ENCODE data around the gene SHKBP1. TPM values are rescaled to one million over a fixed set of nuclear protein-coding genes. Genes with fewer than 3 reads are reported as not detected.

SHKBP1 gene
- total and polyA plus RNA-seq, 2 of the 8 experiments (the other 6 are each of a cell fraction or from before 2014, with no cell fraction given) = 74.6 to 98.8 TPM

DNA sequence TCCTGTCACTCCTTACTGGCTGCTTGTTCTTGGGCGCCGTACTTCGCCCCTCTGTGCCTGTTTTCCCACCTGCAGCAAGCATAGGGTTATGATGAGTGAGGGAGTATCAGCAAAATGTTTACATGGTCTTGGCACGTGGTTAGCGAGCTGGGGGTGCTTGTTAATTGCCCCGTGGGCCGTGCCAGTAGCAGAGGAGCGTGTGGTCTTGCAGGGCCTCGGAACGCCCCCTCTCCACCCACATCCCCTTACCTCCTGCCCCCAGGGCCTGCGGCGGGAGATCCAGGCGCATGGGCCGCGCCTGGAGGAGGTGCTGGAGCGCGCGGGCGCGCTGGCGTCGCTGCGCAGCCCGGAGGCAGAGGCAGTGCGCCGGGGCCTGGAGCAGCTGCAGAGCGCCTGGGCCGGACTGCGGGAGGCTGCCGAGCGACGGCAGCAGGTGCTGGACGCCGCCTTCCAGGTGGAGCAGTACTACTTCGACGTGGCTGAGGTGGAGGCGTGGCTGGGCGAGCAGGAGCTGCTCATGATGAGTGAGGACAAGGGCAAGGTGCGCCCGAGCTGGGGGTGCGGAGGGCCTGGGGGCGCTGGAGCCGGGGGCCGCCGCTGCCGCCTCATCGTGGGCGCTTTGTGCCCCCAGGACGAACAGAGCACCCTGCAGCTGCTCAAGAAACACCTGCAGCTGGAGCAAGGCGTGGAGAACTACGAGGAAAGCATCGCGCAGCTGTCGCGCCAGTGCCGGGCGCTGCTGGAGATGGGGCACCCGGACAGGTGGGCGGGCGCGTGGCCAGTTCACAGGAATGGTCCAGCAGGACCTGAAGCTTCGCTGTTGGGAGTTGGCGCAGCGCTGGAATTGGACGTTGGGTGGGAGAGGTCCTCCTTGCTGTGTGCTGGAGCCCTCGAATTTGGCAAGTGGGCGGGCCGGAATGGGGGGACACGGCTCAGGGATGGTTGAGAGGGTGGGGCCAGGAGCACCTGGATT lies 22.5 kb upstream of the SHKBP1 start (continued):
- TF ChIP-seq RAD21 (IDR thresholded peaks at IDR 0.05 in 1 of 2, conservative IDR thresholded peaks at IDR 0.05 in 1 of 2; ENCODE audit: low read depth in 2 of 2, low read length in 2 of 2) = peak in 1 of 2 experiments; percentile 26; a peak in 2 of 4 replicates
- TF ChIP-seq HDAC2 (IDR thresholded peaks at IDR 0.05; ENCODE audit: borderline replicate concordance in 1 of 2, low read depth in 2 of 2, low read length in 2 of 2) = peak in 1 of 2 experiments; percentile 62; a peak in 1 of 4 replicates
- no peak for TF ChIP-seq SP1 (IDR thresholded peaks at IDR 0.05; ENCODE audit: low read depth, low read length)
- 0 out of 2 replicates have a peak, but pooled peaks have one; percentile 69 for TF ChIP-seq TCF12 (IDR thresholded peaks at IDR 0.05; ENCODE audit: low read depth, low read length)
